Measurements from ENCODE around the gene PPP2R2D.

Gene PPP2R2D

GRCh38 chr10:132003282-132003924, 102.6 kb downstream of the PPP2R2D start:
- no peak for DNase-seq

- no peak for DNase-seq
Measured at GRCh38 chr10:132004052-132004451, 103.2 kb downstream of the PPP2R2D start.

- no peak for DNase-seq
Measured at GRCh38 chr10:132005147-132005546, 104.3 kb downstream of the PPP2R2D start.

GRCh38 chr10:132006966-132007365, 106.2 kb downstream of the PPP2R2D start:
- DNase-seq: no peak

- DNase-seq: no peak
Measured at GRCh38 chr10:132007681-132008080, 106.9 kb downstream of the PPP2R2D start.

Measured in SHP77 treated with DMSO at 0.1 percent for 48 hours (cell line).